Measurements from ENCODE around the gene UBR4. TPM values are rescaled to one million over a fixed set of nuclear protein-coding genes. Genes with fewer than 3 reads are reported as not detected.
"Not testable (repeated sequence)": the region's sequence is repeated elsewhere in the genome, so short reads cannot be mapped to it uniquely, and the experiment has no call there.

UBR4 gene
- total RNA-seq, 4 donors from 2014 or later: 193 to 292 (median 229) TPM

DNA sequence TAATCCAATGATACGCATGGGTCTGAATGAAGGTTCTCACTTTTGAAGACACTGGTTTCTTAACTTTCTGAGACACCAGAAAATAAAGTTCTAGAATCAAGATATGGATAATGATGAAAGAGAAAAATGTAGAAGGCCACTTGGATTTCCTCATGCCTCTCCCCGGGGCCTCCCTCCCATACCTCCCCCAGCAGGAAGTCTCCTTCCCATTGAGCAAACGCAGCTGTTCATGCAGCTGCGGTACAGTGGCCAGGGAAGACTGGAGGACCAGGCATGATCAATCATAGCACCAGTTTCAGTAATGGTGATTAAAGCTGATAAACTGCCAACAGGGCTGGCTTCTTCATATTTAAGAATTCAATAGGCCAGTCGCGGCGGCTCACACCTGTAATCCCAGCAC is 10.9 kb upstream of the UBR4 start:
- peaks cover 0 to 89% (median 0%) of the 10 kb centered on the region in 3 donors for H3K36me3 ChIP-seq

GRCh38 chr1:19220080-19220846 is 10.2 kb upstream of the UBR4 start:
- no peak for TF ChIP-seq POLR2A (IDR thresholded peaks at IDR 0.05)
- TF ChIP-seq, protein P1, sequence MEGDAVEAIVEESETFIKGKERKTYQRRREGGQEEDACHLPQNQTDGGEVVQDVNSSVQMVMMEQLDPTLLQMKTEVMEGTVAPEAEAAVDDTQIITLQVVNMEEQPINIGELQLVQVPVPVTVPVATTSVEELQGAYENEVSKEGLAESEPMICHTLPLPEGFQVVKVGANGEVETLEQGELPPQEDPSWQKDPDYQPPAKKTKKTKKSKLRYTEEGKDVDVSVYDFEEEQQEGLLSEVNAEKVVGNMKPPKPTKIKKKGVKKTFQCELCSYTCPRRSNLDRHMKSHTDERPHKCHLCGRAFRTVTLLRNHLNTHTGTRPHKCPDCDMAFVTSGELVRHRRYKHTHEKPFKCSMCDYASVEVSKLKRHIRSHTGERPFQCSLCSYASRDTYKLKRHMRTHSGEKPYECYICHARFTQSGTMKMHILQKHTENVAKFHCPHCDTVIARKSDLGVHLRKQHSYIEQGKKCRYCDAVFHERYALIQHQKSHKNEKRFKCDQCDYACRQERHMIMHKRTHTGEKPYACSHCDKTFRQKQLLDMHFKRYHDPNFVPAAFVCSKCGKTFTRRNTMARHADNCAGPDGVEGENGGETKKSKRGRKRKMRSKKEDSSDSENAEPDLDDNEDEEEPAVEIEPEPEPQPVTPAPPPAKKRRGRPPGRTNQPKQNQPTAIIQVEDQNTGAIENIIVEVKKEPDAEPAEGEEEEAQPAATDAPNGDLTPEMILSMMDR (IDR thresholded peaks at IDR 0.05): no peak
- Histone ChIP-seq H3K27me3 (no peaks in the 10 kb centered on the region), H3K9me3 (no peaks in the 10 kb centered on the region), H3K27ac (no peak overlapping the region), H3K4me3 (no peak overlapping the region), H3K4me1 (no peaks in the 10 kb centered on the region), H3K36me3 (peaks cover 0 to 87% (median 0%) of the 10 kb centered on the region in 3 donors)
- no peak for DNase-seq

More for the DNA sequence above, 10.9 kb upstream of the UBR4 start:
- TF ChIP-seq, protein P1 (IDR thresholded peaks at IDR 0.05): no peak
- no peak for TF ChIP-seq POLR2A (IDR thresholded peaks at IDR 0.05)
- H3K9me3 ChIP-seq: no peaks in the 10 kb centered on the region
- no peak overlapping the region for H3K4me3 ChIP-seq
- no peaks in the 10 kb centered on the region for H3K27me3 ChIP-seq
- no peak overlapping the region for H3K27ac ChIP-seq
- no peak for DNase-seq
- no peaks in the 10 kb centered on the region for H3K4me1 ChIP-seq

GRCh38 chr1:19219451-19219850 is 9.4 kb upstream of the UBR4 start:
- Histone ChIP-seq H3K9me3 (no peaks in the 10 kb centered on the region), H3K4me3 (no peak overlapping the region), H3K4me1 (no peaks in the 10 kb centered on the region), H3K36me3 (peaks cover 0 to 79% (median 0%) of the 10 kb centered on the region in 3 donors), H3K27ac (no peak overlapping the region), H3K27me3 (no peaks in the 10 kb centered on the region)
- no peak for DNase-seq
- TF ChIP-seq, protein P1 (IDR thresholded peaks at IDR 0.05): no peak
- no peak for TF ChIP-seq POLR2A (IDR thresholded peaks at IDR 0.05)

DNA sequence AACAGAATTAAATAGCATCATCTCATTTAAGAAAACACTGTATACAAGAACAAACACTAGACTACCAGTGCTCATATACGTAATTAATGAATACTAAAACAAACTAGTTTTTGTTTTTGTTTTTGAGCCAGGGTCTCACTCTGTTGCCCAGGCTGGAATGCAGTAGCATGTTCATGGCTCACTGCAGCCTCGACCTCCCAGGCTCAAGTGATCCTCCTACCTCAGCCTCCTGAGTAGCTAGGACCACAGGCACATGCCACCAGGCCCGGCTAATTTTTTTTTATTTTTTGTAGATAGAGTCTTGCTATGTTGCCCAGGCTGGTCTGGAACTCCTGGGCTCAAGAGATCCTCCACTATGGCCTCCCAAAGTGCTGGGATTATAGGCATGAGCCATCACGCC is 6.5 kb upstream of the UBR4 start:
- not testable (repeated sequence) for H3K9me3 ChIP-seq, H3K27ac ChIP-seq, DNase-seq, H3K27me3 ChIP-seq, H3K4me3 ChIP-seq
- Histone ChIP-seq H3K36me3 (peaks cover 0 to 56% (median 0%) of the 10 kb centered on the region in 3 donors), H3K4me1 (peaks cover 0 to 15% (median 0%) of the 10 kb centered on the region in 4 donors)

GRCh38 chr1:19213580-19213979 is 3.5 kb upstream of the UBR4 start:
- TF ChIP-seq POLR2A (IDR thresholded peaks at IDR 0.05): no peak
- TF ChIP-seq, protein P1 (IDR thresholded peaks at IDR 0.05): no peak
- H3K27ac ChIP-seq: no peak overlapping the region
- peaks cover 0 to 28% (median 4%) of the 10 kb centered on the region in 4 donors for H3K4me1 ChIP-seq
- peaks cover 0 to 27% (median 0%) of the 10 kb centered on the region in 3 donors for H3K36me3 ChIP-seq
- H3K27me3 ChIP-seq: no peaks in the 10 kb centered on the region
- DNase-seq: no peak
- no peaks in the 10 kb centered on the region for H3K9me3 ChIP-seq
- no peak overlapping the region for H3K4me3 ChIP-seq

DNA sequence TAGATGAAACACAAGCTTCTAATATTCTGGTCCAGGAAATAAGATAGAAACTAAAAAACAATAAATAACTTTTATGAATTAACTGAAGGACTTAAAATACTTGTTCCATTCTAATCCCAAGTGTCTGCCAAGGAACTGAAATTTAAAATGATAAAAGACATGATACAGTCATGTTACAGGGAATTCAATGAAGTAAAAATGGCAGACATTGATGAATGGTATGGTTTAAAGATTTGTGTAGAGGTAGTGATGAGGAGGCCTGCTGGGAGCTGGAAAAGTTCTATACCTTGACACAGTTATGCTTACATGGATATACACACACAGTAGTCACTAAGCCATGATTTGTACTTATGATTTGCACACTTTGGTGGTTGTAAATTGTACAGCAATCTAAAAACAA is 2.1 kb upstream of the UBR4 start:
- no peaks in the 10 kb centered on the region for H3K9me3 ChIP-seq
- TF ChIP-seq, protein P1 (IDR thresholded peaks at IDR 0.05): no peak
- TF ChIP-seq POLR2A (IDR thresholded peaks at IDR 0.05): no peak
- H3K27ac ChIP-seq: no peak overlapping the region
- peaks cover 0 to 41% (median 5%) of the 10 kb centered on the region in 4 donors for H3K4me1 ChIP-seq
- no peak overlapping the region for H3K4me3 ChIP-seq
- no peak for DNase-seq
- H3K27me3 ChIP-seq: no peaks in the 10 kb centered on the region
- H3K36me3 ChIP-seq: peaks cover 0 to 14% (median 0%) of the 10 kb centered on the region in 3 donors

All from Peyer's patch (tissue), 4 donors.